Suprapubic skin (tissue), 4 donors: ENCODE measurements around the gene FKBP15.

Experiments used
- CTCF ChIP-seq, 2 donors: fragments of 200-600 bp in 1 of 2; fragments of 450-650 bp in 1 of 2; sonication (generic) in 1 of 2; IDR thresholded peaks; one replicate each; pipeline ENCODE4 v1.5.1; 2016 to 2019; ENCODE audit warnings: antibody characterized with exemption in 2 of 2, mild to moderate bottlenecking in 1 of 2, moderate library complexity in 1 of 2
- EP300 ChIP-seq: sonication (generic); formaldehyde crosslinking; IDR thresholded peaks from one replicate; pipeline ENCODE4 v1.6.1; 2017; ENCODE audit warnings: antibody characterized with exemption
- POLR2A ChIP-seq, 2 donors: fragments of 450-650 bp; IDR thresholded peaks; one replicate each; pipeline ENCODE4 v1.6.1; 2017; ENCODE audit warnings: antibody characterized with exemption in 2 of 2, mild to moderate bottlenecking in 2 of 2, moderate library complexity in 2 of 2
- POLR2AphosphoS5 ChIP-seq, 3 donors: sonication (generic); formaldehyde crosslinking; IDR thresholded peaks; one replicate each; pipeline ENCODE4 v1.6.1; 2017; ENCODE audit warnings: antibody characterized with exemption in 3 of 3

- no peak for TF ChIP-seq CTCF (IDR thresholded peaks at IDR 0.05)
- no peak for TF ChIP-seq POLR2A (IDR thresholded peaks at IDR 0.05)
- TF ChIP-seq EP300 = no peak
- no peak for TF ChIP-seq POLR2AphosphoS5 (IDR thresholded peaks at IDR 0.05)
Observed at GRCh38 chr9:113205432-113205831, 15.6 kb downstream of the FKBP15 start.
